HUES48 (cell line): ENCODE measurements around the gene FDX1.
"Not testable (repeated sequence)": the region's sequence is repeated elsewhere in the genome, so short reads cannot be mapped to it uniquely, and the experiment has no call there.

Source experiments
- H3K27ac ChIP-seq: one replicate; pipeline ENCODE4 v1.7.0; 2013; ENCODE audit warnings: low read depth, low read length, inconsistent platforms
- H3K27me3 ChIP-seq: 2 replicates; pipeline ENCODE4 v1.6.1; 2013; ENCODE audit warnings: mild to moderate bottlenecking, low read length; ENCODE audit not compliant: control insufficient read depth, insufficient read depth
- H3K36me3 ChIP-seq: 2 replicates; pipeline ENCODE4 v1.6.1; 2013; ENCODE audit warnings: low read length; ENCODE audit not compliant: control insufficient read depth, insufficient read depth
- H3K4me1 ChIP-seq: 2 replicates; pipeline ENCODE4 v1.6.1; 2013; ENCODE audit warnings: mild to moderate bottlenecking, low read length; ENCODE audit not compliant: control insufficient read depth, insufficient read depth
- H3K4me3 ChIP-seq: 2 replicates; pipeline ENCODE4 v1.5.1; 2013; ENCODE audit warnings: mild to moderate bottlenecking, low read depth, low read length
- H3K9ac ChIP-seq: 2 replicates; pipeline ENCODE4 v1.6.1; 2013; ENCODE audit warnings: mild to moderate bottlenecking, low read depth, low read length, moderate library complexity
- H3K9me3 ChIP-seq: 2 replicates; pipeline ENCODE4 v1.6.1; 2013; ENCODE audit warnings: low read length; ENCODE audit not compliant: control insufficient read depth, insufficient read depth

FDX1 gene

GRCh38 chr11:110415081-110415480, 14.7 kb upstream of the FDX1 start:
- Histone ChIP-seq H3K27ac (no peak overlapping the region), H3K9ac (no peak overlapping the region), H3K9me3 (no peaks in the 10 kb centered on the region), H3K4me3 (no peak overlapping the region), H3K36me3 (no peaks in the 10 kb centered on the region), H3K27me3 (no peaks in the 10 kb centered on the region), H3K4me1 (no peaks in the 10 kb centered on the region)

- not testable (repeated sequence) for H3K4me3 ChIP-seq, H3K9ac ChIP-seq, H3K27ac ChIP-seq, H3K27me3 ChIP-seq, H3K4me1 ChIP-seq, H3K36me3 ChIP-seq, H3K9me3 ChIP-seq
Measured at GRCh38 chr11:110421658-110422057, 8.1 kb upstream of the FDX1 start.

GRCh38 chr11:110422306-110422905, 7.3 kb upstream of the FDX1 start:
- Histone ChIP-seq H3K27me3 (no peaks in the 10 kb centered on the region), H3K9ac (no peak overlapping the region), H3K27ac (no peak overlapping the region), H3K9me3 (peaks cover 3% of the 10 kb centered on the region; the same call in 1 of the 2 replicates), H3K36me3 (no peaks in the 10 kb centered on the region), H3K4me1 (no peaks in the 10 kb centered on the region), H3K4me3 (no peak overlapping the region)

- Histone ChIP-seq H3K27me3 (no peaks in the 10 kb centered on the region), H3K4me3 (no peak overlapping the region), H3K4me1 (no peaks in the 10 kb centered on the region), H3K36me3 (no peaks in the 10 kb centered on the region), H3K9ac (no peak overlapping the region), H3K27ac (no peak overlapping the region), H3K9me3 (peaks cover 3% of the 10 kb centered on the region; the same call in 1 of the 2 replicates)
Measured at GRCh38 chr11:110424775-110425444, 4.8 kb upstream of the FDX1 start.

GRCh38 chr11:110425751-110426545, 3.8 kb upstream of the FDX1 start:
- Histone ChIP-seq H3K4me3 (no peak overlapping the region), H3K9me3 (peaks cover 3% of the 10 kb centered on the region; the same call in 1 of the 2 replicates), H3K4me1 (0 out of 2 replicates have a peak, but pooled peaks cover 3% of the 10 kb centered on the region), H3K27me3 (no peaks in the 10 kb centered on the region), H3K36me3 (no peaks in the 10 kb centered on the region), H3K9ac (no peak overlapping the region), H3K27ac (no peak overlapping the region)

- peaks cover 4% of the 10 kb centered on the region; the same call in 1 of the 2 replicates for H3K27me3 ChIP-seq
- H3K36me3 ChIP-seq, result no peaks in the 10 kb centered on the region
- peaks cover 16% of the 10 kb centered on the region for H3K4me1 ChIP-seq
- H3K4me3 ChIP-seq, result no peak overlapping the region
- H3K9me3 ChIP-seq, result no peaks in the 10 kb centered on the region
- no peak overlapping the region for H3K9ac ChIP-seq
- no peak overlapping the region for H3K27ac ChIP-seq
Measured at GRCh38 chr11:110428040-110428439, 1.7 kb upstream of the FDX1 start.

- Histone ChIP-seq H3K9ac (peak overlapping the region; percentile 8; the same call in 1 of the 2 replicates), H3K27ac (peak overlapping the region; percentile 84), H3K36me3 (no peaks in the 10 kb centered on the region), H3K4me1 (peaks cover 20% of the 10 kb centered on the region), H3K4me3 (peak overlapping the region; percentile 82), H3K27me3 (peaks cover 4% of the 10 kb centered on the region; the same call in 1 of the 2 replicates), H3K9me3 (no peaks in the 10 kb centered on the region)
Measured at GRCh38 chr11:110428956-110429730, 605 bp upstream of the FDX1 start.

GRCh38 chr11:110430267-110431050, 711 bp downstream of the FDX1 start:
- Histone ChIP-seq H3K4me3 (peak overlapping the region; percentile 82), H3K36me3 (no peaks in the 10 kb centered on the region), H3K9me3 (no peaks in the 10 kb centered on the region), H3K9ac (peak overlapping the region; percentile 78), H3K27me3 (peaks cover 4% of the 10 kb centered on the region; the same call in 1 of the 2 replicates), H3K27ac (peak overlapping the region; percentile 84), H3K4me1 (peaks cover 20% of the 10 kb centered on the region)

- Histone ChIP-seq H3K27ac (peak overlapping the region; percentile 84), H3K4me1 (peaks cover 22% of the 10 kb centered on the region)
Measured at GRCh38 chr11:110431051-110431672, 1.4 kb downstream of the FDX1 start.

More at GRCh38 chr11:110431051-110431672, 1.4 kb downstream of the FDX1 start:
- peaks cover 4% of the 10 kb centered on the region; the same call in 1 of the 2 replicates for H3K27me3 ChIP-seq
- H3K9ac ChIP-seq, result 0 out of 2 replicates have a peak overlapping the region, but pooled peaks have one; percentile 78
- H3K36me3 ChIP-seq, result no peaks in the 10 kb centered on the region
- peak overlapping the region; percentile 82 for H3K4me3 ChIP-seq
- H3K9me3 ChIP-seq, result no peaks in the 10 kb centered on the region
